Heart left ventricle (tissue), 16 donors: ENCODE results near the gene MTO1. TPM values are rescaled to one million over a fixed set of nuclear protein-coding genes. Genes with fewer than 3 reads are reported as not detected.

Experiments
- ATAC-seq, 4 donors: fragments of 200-7000 bp; cut with Tn5 transposase; one replicate each; pipeline ENCODE4 v1.9.1; 2020 to 2022; ENCODE audit warnings: moderate library complexity in 4 of 4, mild to moderate bottlenecking in 3 of 4, moderate number of reproducible peaks in 1 of 4
- DNase-seq, 5 donors: peaks; one replicate each; pipeline ENCODE4 v3.0.0-alpha.2; 2020
- H3K27ac ChIP-seq, 12 donors: fragments of 200-600 bp; sonication (generic) in 4 of 12; one replicate each; pipeline versions ENCODE4 v1.5.0 to v1.8.0; 2016 to 2022; ENCODE audit warnings: mild to moderate bottlenecking in 2 of 12
- H3K27me3 ChIP-seq, 9 donors: fragments of 200-600 bp; sonication (generic) in 2 of 9; one replicate each; pipeline versions ENCODE4 v1.5.1 to v1.8.0; 2016 to 2022; ENCODE audit warnings: mild to moderate bottlenecking in 3 of 9
- H3K36me3 ChIP-seq, 9 donors: fragments of 200-600 bp; sonication (generic) in 2 of 9; one replicate each; pipeline versions ENCODE4 v1.5.0 to v1.8.0; 2018 to 2022; ENCODE audit warnings: mild to moderate bottlenecking in 2 of 9
- H3K4me1 ChIP-seq, 12 donors: fragments of 200-600 bp; sonication (generic) in 4 of 12; one replicate each; pipeline versions ENCODE4 v1.5.0 to v1.8.0; 2016 to 2022; ENCODE audit warnings: mild to moderate bottlenecking in 3 of 12
- H3K4me3 ChIP-seq, 12 donors: fragments of 200-600 bp; sonication (generic) in 4 of 12; one replicate each; pipeline versions ENCODE4 v1.5.0 to v1.8.0; 2017 to 2022; ENCODE audit warnings: mild to moderate bottlenecking in 9 of 12, moderate library complexity in 4 of 12
- H3K9me3 ChIP-seq, 12 donors: fragments of 200-600 bp; sonication (generic) in 4 of 12; one replicate each; pipeline versions ENCODE4 v1.5.0 to v1.8.0; 2016 to 2022; ENCODE audit warnings: mild to moderate bottlenecking in 1 of 12
- CTCF ChIP-seq, 12 donors: fragments of 200-600 bp; sonication (generic) in 4 of 12; IDR thresholded peaks; one replicate each; pipeline versions ENCODE4 v1.5.0 to v1.8.0; 2018 to 2022; ENCODE audit warnings: antibody characterized with exemption in 12 of 12, mild to moderate bottlenecking in 5 of 12
- POLR2A ChIP-seq, 2 donors: fragments of 450-650 bp; IDR thresholded peaks; one replicate each; pipeline ENCODE4 v1.6.1; 2017; ENCODE audit warnings: antibody characterized with exemption in 2 of 2, mild to moderate bottlenecking in 2 of 2, moderate library complexity in 2 of 2
- WGBS, 4 donors: extraction: QIAGEN DNeasy Blood & Tissue Kit in 2 of 4; methylation state at CpG; one replicate each; pipeline versions ENCODE4 v1.1.5 to v1.1.7; 2013 to 2018; 5-methylcytosine and 5-hydroxymethylcytosine counted together
- intact Hi-C, 10 donors: fragments of 100-400 bp; cut with DNase I; formaldehyde crosslinking; loops; one replicate each; pipeline versions ENCODE4 v1.11.1 to v1.14.2; 2022
- long read RNA-seq, 3 donors: library from polyadenylated mRNA; unstranded; transcript quantifications; one replicate each; pipeline ENCODE4 v2.0.0, GENCODE V29; 2020 to 2021
- polyA plus RNA-seq, 2 donors: library from polyadenylated mRNA; stranded (reverse); fragments of 200-250 nt; gene quantifications; one replicate each; pipeline ENCODE4 v1.2.3, GENCODE V29; 2013
- total RNA-seq, 9 donors: library from RNA; depleted of rRNA in 2 of 9; stranded (reverse); fragments of >200 nt in 2 of 9; fragmentation: NEBNext Ultra II Directional in 3 of 9; extraction: Animal tissue kit (Norgen Biotek cat#: 25700) in 3 of 9; gene quantifications; one replicate each; pipeline versions ENCODE4 v1.1.0 to v1.2.4, GENCODE V29; 2016 to 2023
- donor health status: ischemic (EF 13 %, LVEDD 7.1; RV severe dilation, severe dysfunction).
- donor health status: healthy with polysubstance abuse.
- donor health status: DM: no; HTN: yes; CAD: no.
- donor health status: DM: no; HTN: no; CAD: no.
- donor health status: ischemic (EF 25% LVEDD 6.9; RV normal size, moderate dysfunction).
- donor health status: ischemic (EF 25% LVEDD 5.7; RV mildly dilated, moderate dysfunction).
- donor health status: healthy.
- donor health status: DM: yes; HTN: yes; CAD: no.
- donor health status: ischemic (EF 35%, LVEDD 5.7; RV mildly dilated, moderate dysfunction).
- donor health status: nonischemic (EF 11% LVEDD 7.7; RV severe dilation, severe dysfunction).
- donor health status: DM: yes; HTN: yes; CAD: no.
- donor health status: PGD.
- donor health status: ischemic (EF 29% LVEDD 5.4; RV normal size, mild dysfunction).
- donor health status: nonischemic (EF 23%, LVEDD 6.1; RV moderate dilation, normal function).

Gene MTO1, protein sequence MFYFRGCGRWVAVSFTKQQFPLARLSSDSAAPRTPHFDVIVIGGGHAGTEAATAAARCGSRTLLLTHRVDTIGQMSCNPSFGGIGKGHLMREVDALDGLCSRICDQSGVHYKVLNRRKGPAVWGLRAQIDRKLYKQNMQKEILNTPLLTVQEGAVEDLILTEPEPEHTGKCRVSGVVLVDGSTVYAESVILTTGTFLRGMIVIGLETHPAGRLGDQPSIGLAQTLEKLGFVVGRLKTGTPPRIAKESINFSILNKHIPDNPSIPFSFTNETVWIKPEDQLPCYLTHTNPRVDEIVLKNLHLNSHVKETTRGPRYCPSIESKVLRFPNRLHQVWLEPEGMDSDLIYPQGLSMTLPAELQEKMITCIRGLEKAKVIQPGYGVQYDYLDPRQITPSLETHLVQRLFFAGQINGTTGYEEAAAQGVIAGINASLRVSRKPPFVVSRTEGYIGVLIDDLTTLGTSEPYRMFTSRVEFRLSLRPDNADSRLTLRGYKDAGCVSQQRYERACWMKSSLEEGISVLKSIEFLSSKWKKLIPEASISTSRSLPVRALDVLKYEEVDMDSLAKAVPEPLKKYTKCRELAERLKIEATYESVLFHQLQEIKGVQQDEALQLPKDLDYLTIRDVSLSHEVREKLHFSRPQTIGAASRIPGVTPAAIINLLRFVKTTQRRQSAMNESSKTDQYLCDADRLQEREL
- 10 to 100 TPM; 18.8 to 32.2 (median 23.7) TPM for total RNA-seq
- 10 to 100 TPM in 1 of 2 donors, 1 to 10 TPM in 1; 8.6 to 19.4 TPM for polyA plus RNA-seq
- long read RNA-seq, donor 1, full-length matches to known transcripts = 22 of 37 reads
- long read RNA-seq, donor 1, partial matches to known transcripts = 6 of 37 reads
- long read RNA-seq, donor 1, other reads (novel, unspliced or antisense) = 9 of 37 reads
- long read RNA-seq, donor 2, full-length matches to known transcripts = 46 of 83 reads
- long read RNA-seq, donor 2, partial matches to known transcripts = 7 of 83 reads
- long read RNA-seq, donor 2, other reads (novel, unspliced or antisense) = 30 of 83 reads
- long read RNA-seq, donor 3, full-length matches to known transcripts = 17 of 27 reads
- long read RNA-seq, donor 3, partial matches to known transcripts = 3 of 27 reads
- long read RNA-seq, donor 3, other reads (novel, unspliced or antisense) = 7 of 27 reads

GRCh38 chr6:73461537-73462350, at the start of gene MTO1:
TSS of gene MTO1 (plus strand) at chr6:73461737. CDS start at chr6:73461855, 118 bp downstream.
- Histone ChIP-seq H3K27ac (peak within 1 kb of the TSS; percentile 73 to 99 (median 95)), H3K4me3 (peak within 1 kb of the TSS; percentile 72 to 98 (median 84)), H3K9me3 (no peaks in the 10 kb centered on the region), H3K36me3 (peaks cover 0 to 30% (median 17%) of the 10 kb centered on the region in 9 donors), H3K27me3 (no peaks in the 10 kb centered on the region), H3K4me1 (peaks cover 0 to 30% (median 19%) of the 10 kb centered on the region in 12 donors)
- DNase-seq (peak; percentile 85 to 94 (median 90)), ATAC-seq (peak; percentile 92 to 99 (median 98))
- intact Hi-C loops = no loop called here
- WGBS, 4 donors = 0 to 1% (median 0%) methylated on average over 33 to 55 of the region's 55 CpGs
- TF ChIP-seq POLR2A (IDR thresholded peaks at IDR 0.05) (peak in 1 of 2 donors; percentile 43), CTCF (IDR thresholded peaks at IDR 0.05) (no peak)

GRCh38 chr6:73413102-73413501, 48.4 kb upstream of the MTO1 start:
- DNase-seq = no peak
- H3K4me1 ChIP-seq = no peaks in the 10 kb centered on the region
- H3K9me3 ChIP-seq = no peaks in the 10 kb centered on the region
- no peak overlapping the region for H3K4me3 ChIP-seq
- H3K36me3 ChIP-seq = peaks cover 0 to 26% (median 0%) of the 10 kb centered on the region in 9 donors
- 81 to 99% (median 89%) methylated on average over 3 of the region's 3 CpGs for WGBS, 4 donors
- TF ChIP-seq POLR2A (IDR thresholded peaks at IDR 0.05) (no peak), CTCF (IDR thresholded peaks at IDR 0.05) (no peak)
- no peak for ATAC-seq
- H3K27ac ChIP-seq = no peak overlapping the region
- no peaks in the 10 kb centered on the region for H3K27me3 ChIP-seq
- intact Hi-C loops = no loop called here

DNA sequence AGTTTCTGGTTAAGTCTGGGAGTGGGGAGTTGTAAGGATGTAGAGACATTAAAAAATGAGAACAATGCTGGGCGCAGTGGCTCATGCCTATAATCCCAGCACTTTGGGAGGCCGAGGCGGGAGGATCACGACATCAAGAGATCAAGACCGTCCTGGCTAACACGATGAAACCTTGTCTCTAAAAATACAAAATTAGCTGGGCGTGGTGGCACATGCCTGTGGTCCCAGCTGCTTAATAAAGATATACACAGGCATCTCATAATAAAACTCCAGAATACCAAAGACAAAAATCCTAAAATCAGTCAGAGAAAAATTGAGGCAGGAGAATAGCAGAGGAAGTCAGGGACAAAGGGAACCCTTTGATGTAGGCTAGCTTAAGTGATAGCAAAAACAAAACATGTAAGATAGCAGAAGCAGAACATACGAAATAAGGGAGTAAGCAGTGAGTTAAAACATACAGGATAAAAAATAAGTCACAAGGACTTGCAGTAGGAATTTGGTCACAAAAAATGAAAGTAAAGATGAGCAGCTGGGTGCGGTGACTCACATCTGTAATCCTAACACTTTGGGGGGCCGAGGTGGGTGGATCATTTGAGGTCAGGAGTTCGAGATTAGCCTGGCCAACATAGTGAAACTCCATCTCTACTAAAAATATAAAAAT, 43.3 kb upstream of the MTO1 start:
- 88 to 90% (median 90%) methylated on average over 11 of the region's 11 CpGs for WGBS, 4 donors
- no peak for DNase-seq
- Histone ChIP-seq H3K4me3 (no peak overlapping the region), H3K27ac (no peak overlapping the region), H3K4me1 (peaks cover 0 to 16% (median 0%) of the 10 kb centered on the region in 12 donors), H3K27me3 (no peaks in the 10 kb centered on the region), H3K36me3 (peaks cover 0 to 67% (median 13%) of the 10 kb centered on the region in 9 donors), H3K9me3 (no peaks in the 10 kb centered on the region)
- intact Hi-C loops = no loop called here
- no peak for TF ChIP-seq CTCF (IDR thresholded peaks at IDR 0.05)
- no peak for TF ChIP-seq POLR2A (IDR thresholded peaks at IDR 0.05)
- ATAC-seq = no peak
